ENCODE data around the gene ARL3.

- TF ChIP-seq, protein P1, sequence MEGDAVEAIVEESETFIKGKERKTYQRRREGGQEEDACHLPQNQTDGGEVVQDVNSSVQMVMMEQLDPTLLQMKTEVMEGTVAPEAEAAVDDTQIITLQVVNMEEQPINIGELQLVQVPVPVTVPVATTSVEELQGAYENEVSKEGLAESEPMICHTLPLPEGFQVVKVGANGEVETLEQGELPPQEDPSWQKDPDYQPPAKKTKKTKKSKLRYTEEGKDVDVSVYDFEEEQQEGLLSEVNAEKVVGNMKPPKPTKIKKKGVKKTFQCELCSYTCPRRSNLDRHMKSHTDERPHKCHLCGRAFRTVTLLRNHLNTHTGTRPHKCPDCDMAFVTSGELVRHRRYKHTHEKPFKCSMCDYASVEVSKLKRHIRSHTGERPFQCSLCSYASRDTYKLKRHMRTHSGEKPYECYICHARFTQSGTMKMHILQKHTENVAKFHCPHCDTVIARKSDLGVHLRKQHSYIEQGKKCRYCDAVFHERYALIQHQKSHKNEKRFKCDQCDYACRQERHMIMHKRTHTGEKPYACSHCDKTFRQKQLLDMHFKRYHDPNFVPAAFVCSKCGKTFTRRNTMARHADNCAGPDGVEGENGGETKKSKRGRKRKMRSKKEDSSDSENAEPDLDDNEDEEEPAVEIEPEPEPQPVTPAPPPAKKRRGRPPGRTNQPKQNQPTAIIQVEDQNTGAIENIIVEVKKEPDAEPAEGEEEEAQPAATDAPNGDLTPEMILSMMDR (IDR thresholded peaks at IDR 0.05), result no peak
- TF ChIP-seq POLR2A (IDR thresholded peaks at IDR 0.05), result no peak
Observed at GRCh38 chr10:102682416-102682815, 31.8 kb downstream of the ARL3 start.

Data from Peyer's patch (tissue), 4 donors.